K562 (cell line): ENCODE data around the gene PGRMC2. TPM values are rescaled to one million over a fixed set of nuclear protein-coding genes. Genes with fewer than 3 reads are reported as not detected.
A peak's percentile ranks its signal among the peaks of the same experiment; 100 is the strongest.

Source experiments
- ATAC-seq: fragments of 200-7000 bp; cut with Tn5 transposase; 3 replicates; pipeline ENCODE4 v1.9.1; 2020; ENCODE audit warnings: moderate library complexity
- BruUV-seq: library from RNA; stranded (reverse); fragments of 400-500 nt; replicated peaks from 2 replicates; lab custom pipeline; 2021; lab: Mats Ljungman, UMichigan
- CTCF ChIA-PET: fragments of 300-600 bp; formaldehyde crosslinking; extraction: SDS; loops from one replicate; lab custom pipeline; 2021; ENCODE audit warnings: low intra/inter-chr PET ratio; lab: Yijun Ruan, JAX
- POLR2A ChIA-PET: fragments of 300-600, 350-650 bp; sonication (Branson Sonifier 250); formaldehyde crosslinking; extraction: SDS; loops from one replicate; lab custom pipeline; 2021; ENCODE audit warnings: antibody characterized with exemption, inconsistent platforms; lab: Yijun Ruan, JAX
- DNase-seq, 4 experiments: peaks; one replicate each; pipeline versions ENCODE4 v3.0.0 to v3.0.0-alpha.2; 2011 to 2018; ENCODE audit warnings: low spot score in 3 of 4, mixed read lengths in 3 of 4; ENCODE audit errors: extremely low read depth in 1 of 4
- FAIRE-seq: peaks from 2 replicates; lab custom pipeline; 2011; peaks lifted over from hg19 to GRCh38; lab: Jason Lieb, UNC
- H2AFZ ChIP-seq: 2 replicates; pipeline ENCODE4 v1.6.0; 2011; ENCODE audit warnings: low read depth, low read length, control low read depth, inconsistent platforms
- H3K27ac ChIP-seq: fragments of 200-600 bp; 3 replicates; pipeline ENCODE4 v1.8.0; 2011; ENCODE audit warnings: low read depth, mild to moderate bottlenecking, control low read depth, inconsistent platforms, low read length, moderate library complexity, mixed read lengths; ENCODE audit errors: extremely low read depth
- H3K27me3 ChIP-seq, 2 experiments: fragments of 300-600 bp in 1 of 2; 2 replicates in 1 of 2; 3 replicates in 1 of 2; pipeline versions ENCODE4 v1.6.0 to v1.8.0; 2011; ENCODE audit warnings: inconsistent platforms in 2 of 2, low read length in 2 of 2, mild to moderate bottlenecking in 1 of 2, mixed read lengths in 1 of 2, moderate library complexity in 1 of 2; ENCODE audit not compliant: control insufficient read depth in 2 of 2, insufficient read depth in 2 of 2
- H3K36me3 ChIP-seq: fragments of 300-600 bp; 3 replicates; pipeline ENCODE4 v1.8.0; 2011; ENCODE audit warnings: mild to moderate bottlenecking, low read length, inconsistent platforms; ENCODE audit not compliant: control insufficient read depth, insufficient read depth
- H3K4me1 ChIP-seq, 2 experiments: fragments of 200-600 bp in 1 of 2; replicated peaks in 1 of 2; 2 replicates in 1 of 2; 3 replicates in 1 of 2; pipeline versions ENCODE4 v1.5.1 to v1.8.0; 2011; ENCODE audit warnings: inconsistent platforms in 2 of 2, low read length in 2 of 2, mild to moderate bottlenecking in 1 of 2, mixed read lengths in 1 of 2, moderate library complexity in 1 of 2; ENCODE audit not compliant: control insufficient read depth in 2 of 2, insufficient read depth in 2 of 2
- H3K4me2 ChIP-seq: 2 replicates; pipeline ENCODE4 v1.6.1; 2011; ENCODE audit warnings: low read length, control low read depth, inconsistent platforms, mixed read lengths; ENCODE audit not compliant: insufficient read depth
- H3K4me3 ChIP-seq: fragments of 200-600 bp; sonication (generic), shearing (Covaris generic); 2 replicates; pipeline ENCODE4 v1.5.1; 2016; ENCODE audit warnings: control low read depth, inconsistent platforms
- H3K79me2 ChIP-seq: fragments of 200-600 bp; 3 replicates; pipeline ENCODE4 v1.8.0; 2011; ENCODE audit warnings: low read length, inconsistent platforms; ENCODE audit not compliant: control insufficient read depth, insufficient read depth
- H3K9ac ChIP-seq, 2 experiments: 2 replicates each; pipeline versions ENCODE4 v1.6.0 to v1.6.1; 2011; ENCODE audit warnings: low read depth in 2 of 2, low read length in 2 of 2, control low read depth in 1 of 2, inconsistent platforms in 1 of 2, mild to moderate bottlenecking in 1 of 2, mixed read lengths in 1 of 2; ENCODE audit not compliant: insufficient read depth in 1 of 2
- H3K9me1 ChIP-seq: one replicate; pipeline ENCODE4 v1.6.0; 2011; ENCODE audit warnings: inconsistent platforms, mild to moderate bottlenecking, low read length, moderate library complexity; ENCODE audit not compliant: control insufficient read depth, insufficient read depth
- H3K9me3 ChIP-seq: replicated peaks from 2 replicates; pipeline ENCODE4 v1.5.1; 2011; ENCODE audit warnings: low read depth, low read length, inconsistent platforms; ENCODE audit not compliant: control insufficient read depth, insufficient read depth
- H4K20me1 ChIP-seq: replicated peaks from 2 replicates; pipeline ENCODE4 v1.6.1; 2011; ENCODE audit warnings: low read length, inconsistent platforms, mixed read lengths; ENCODE audit not compliant: control insufficient read depth, insufficient read depth
- CBFA2T3 ChIP-seq: fragments of 450-650 bp; IDR thresholded peaks from 2 replicates; pipeline ENCODE4 v1.6.1; 2017
- DNMT1 ChIP-seq: fragments of 450-650 bp; IDR thresholded peaks from 2 replicates; pipeline ENCODE4 v1.6.1; 2016; ENCODE audit warnings: antibody characterized with exemption, mild to moderate bottlenecking
- ETV6 ChIP-seq, 3 experiments: fragments of 150-350 bp in 1 of 3; sonication (generic) in 1 of 3; formaldehyde crosslinking in 1 of 3; IDR thresholded peaks; 2 replicates each; pipeline versions ENCODE4 v1.6.1 to v1.8.0; 2014 to 2022; ENCODE audit warnings: borderline replicate concordance in 2 of 3, low read depth in 2 of 3, antibody characterized with exemption in 1 of 3, low read length in 1 of 3, mild to moderate bottlenecking in 1 of 3, missing genetic modification reagents in 1 of 3
- FOS ChIP-seq: IDR thresholded peaks from 3 replicates; pipeline ENCODE4 v1.6.1; 2011; ENCODE audit not compliant: insufficient read length; ENCODE audit errors: extremely low read depth
- GTF2A2 ChIP-seq: IDR thresholded peaks from 2 replicates; pipeline ENCODE4 v1.6.1; 2016; ENCODE audit warnings: mild to moderate bottlenecking, missing genetic modification characterization, missing compliant biosample characterization
- HMGN3 ChIP-seq: IDR thresholded peaks from 2 replicates; pipeline ENCODE4 v1.6.1; 2011; ENCODE audit warnings: borderline replicate concordance, low read depth, mild to moderate bottlenecking, mixed read lengths, low read length; ENCODE audit not compliant: insufficient read length; ENCODE audit errors: extremely low read depth
- KLF10 ChIP-seq: fragments of 250-450 bp; sonication (Bioruptor Pico); IDR thresholded peaks from 2 replicates; pipeline ENCODE4 v1.6.1; 2021; ENCODE audit warnings: matching md5 sums
- MEF2D ChIP-seq: conservative IDR thresholded peaks from 2 replicates; pipeline ENCODE4 v1.6.1; 2016; ENCODE audit warnings: low read depth, missing genetic modification characterization, missing compliant biosample characterization
- NBN ChIP-seq: fragments of 450-650 bp; IDR thresholded peaks from 2 replicates; pipeline ENCODE4 v1.6.1; 2016; ENCODE audit warnings: low read depth, mild to moderate bottlenecking
- TBL1XR1 ChIP-seq, 2 experiments: IDR thresholded peaks; 2 replicates each; pipeline ENCODE4 v1.6.1; 2012; ENCODE audit warnings: improper control_type of control experiment in 2 of 2, low read length in 2 of 2, mild to moderate bottlenecking in 1 of 2
- USF1 ChIP-seq: sonication (generic); formaldehyde crosslinking; IDR thresholded peaks from 2 replicates; pipeline ENCODE4 v1.9.0; 2022; ENCODE audit warnings: mild to moderate bottlenecking, missing genetic modification reagents
- WGBS: fragments of 100-300 bp; shearing (Covaris generic); methylation state at CpG from one replicate; pipeline ENCODE4 v1.1.6; 2016; ENCODE audit warnings: low coverage, mixed read lengths; ENCODE audit not compliant: insufficient coverage; ENCODE audit errors: missing lambda C conversion rate; 5-methylcytosine and 5-hydroxymethylcytosine counted together
- in situ Hi-C: fragments of 300-500 bp; cut with MboI; formaldehyde crosslinking; loops from 4 replicates; pipeline ENCODE4 v1.15.0; 2018; ENCODE audit warnings: inconsistent platforms, mixed read lengths
- intact Hi-C: fragments of 100-400 bp; cut with micrococcal nuclease; formaldehyde crosslinking; loops from 2 replicates; pipeline ENCODE4 v1.14.2; 2022
- polyA plus RNA-seq, 8 experiments: library from polyadenylated mRNA; depleted of rRNA in 4 of 8; stranded (reverse) in 5 of 8; unstranded in 3 of 8; fragments of >200 nt; fragmentation: Nextera tagmentation in 2 of 8; fragmentation: Illumina TruSeq in 1 of 8; extraction: Ambion mirVana in 2 of 8; extraction: Trizol in 1 of 8; gene quantifications; 2 replicates each; pipeline versions ENCODE4 v1.2.1 to v1.2.3, GENCODE V29; 2011 to 2014; ENCODE audit warnings: inconsistent platforms in 1 of 8, missing spikeins in 1 of 8
- total RNA-seq, 7 experiments: library from RNA; depleted of rRNA in 6 of 7; stranded (reverse); fragments of >200 nt in 6 of 7; fragmentation: Illumina TruSeq in 2 of 7; extraction: Trizol in 2 of 7; gene quantifications; 2 replicates each; pipeline versions ENCODE4 v1.2.1 to v1.2.3, GENCODE V29; 2011 to 2021; ENCODE audit warnings: low replicate concordance in 1 of 7
- TF ChIP-seq, protein P1 (sequence below): fragments of 450-650 bp; formaldehyde crosslinking; IDR thresholded peaks from 2 replicates; pipeline ENCODE4 v1.4.0; 2022; ENCODE audit warnings: missing genetic modification characterization
- TF ChIP-seq, protein P2 (sequence below): fragments of 450-650 bp; formaldehyde crosslinking; IDR thresholded peaks from 2 replicates; pipeline ENCODE4 v1.4.0; 2020; ENCODE audit warnings: mild to moderate bottlenecking, moderate library complexity

PGRMC2 gene
- total and polyA plus RNA-seq, 9 of the 15 experiments (the other 6 are each of a cell fraction or from before 2014, with no cell fraction given), result 12.4 to 81.3 (median 22.7) TPM

- no peak for ATAC-seq
- Histone ChIP-seq H3K4me1 (peaks cover 21 to 41% of the 10 kb centered on the region in 2 experiments), H3K4me2 (no peak overlapping the region), H2AFZ (peak overlapping the region; percentile 47; the same call in 1 of the 2 replicates), H3K4me3 (no peak overlapping the region), H3K9me3 (no peaks in the 10 kb centered on the region), H3K27me3 (no peaks in the 10 kb centered on the region), H3K9ac (no peak overlapping the region), H3K9me1 (no peaks in the 10 kb centered on the region), H3K27ac (no peak overlapping the region), H4K20me1 (no peaks in the 10 kb centered on the region), H3K36me3 (no peaks in the 10 kb centered on the region), H3K79me2 (no peaks in the 10 kb centered on the region)
- in situ Hi-C loops (no loop called here), intact Hi-C loops (no loop called here)
- WGBS, result 54% methylated on average over 2 of the region's 2 CpGs
- ChIA-PET POLR2A (no interaction called here), CTCF (no interaction called here)
- TF ChIP-seq, protein P1, sequence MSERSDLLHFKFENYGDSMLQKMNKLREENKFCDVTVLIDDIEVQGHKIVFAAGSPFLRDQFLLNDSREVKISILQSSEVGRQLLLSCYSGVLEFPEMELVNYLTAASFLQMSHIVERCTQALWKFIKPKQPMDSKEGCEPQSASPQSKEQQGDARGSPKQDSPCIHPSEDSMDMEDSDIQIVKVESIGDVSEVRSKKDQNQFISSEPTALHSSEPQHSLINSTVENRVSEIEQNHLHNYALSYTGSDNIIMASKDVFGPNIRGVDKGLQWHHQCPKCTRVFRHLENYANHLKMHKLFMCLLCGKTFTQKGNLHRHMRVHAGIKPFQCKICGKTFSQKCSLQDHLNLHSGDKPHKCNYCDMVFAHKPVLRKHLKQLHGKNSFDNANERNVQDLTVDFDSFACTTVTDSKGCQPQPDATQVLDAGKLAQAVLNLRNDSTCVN (CRISPR knock-in tag), result 0 out of 2 replicates have a peak, but pooled peaks have one; percentile 29
- TF ChIP-seq CBFA2T3, result no peak
- DNase-seq, result no peak
- FAIRE-seq, result no peak
- no TSS peak for BruUV-seq
Measured at GRCh38 chr4:128301979-128302378, 14.4 kb upstream of the PGRMC2 start.

- Histone ChIP-seq H4K20me1 (no peaks in the 10 kb centered on the region), H3K27me3 (no peaks in the 10 kb centered on the region), H3K4me1 (peaks cover 8 to 24% of the 10 kb centered on the region in 2 experiments), H3K36me3 (no peaks in the 10 kb centered on the region; the same call in 2 of the 3 replicates), H3K27ac (no peak overlapping the region), H3K79me2 (no peaks in the 10 kb centered on the region), H3K9me1 (no peaks in the 10 kb centered on the region), H3K4me3 (no peak overlapping the region), H3K9ac (no peak overlapping the region), H3K9me3 (no peaks in the 10 kb centered on the region), H2AFZ (peak overlapping the region; percentile 25; the same call in 1 of the 2 replicates), H3K4me2 (no peak overlapping the region)
- in situ Hi-C loops (no loop called here), intact Hi-C loops (no loop called here)
- DNase-seq, result no peak
- ChIA-PET POLR2A (no interaction called here), CTCF (no interaction called here)
- BruUV-seq, result no TSS peak
- no peak for ATAC-seq
- no peak for FAIRE-seq
- 0% methylated on average over 1 of the region's 1 CpG for WGBS
- TF ChIP-seq HMGN3, result no peak
- no peak for TF ChIP-seq USF1 (CRISPR knock-in tag)
- TF ChIP-seq KLF10 (CRISPR knock-in tag), result no peak
- no peak for TF ChIP-seq GTF2A2 (tag)
- TF ChIP-seq ETV6 (IDR thresholded peaks at IDR 0.05; ENCODE audit: borderline replicate concordance in 1 of 2, low read depth in 2 of 2, low read length in 1 of 2), result no peak
- TF ChIP-seq ETV6 (CRISPR knock-in tag; IDR thresholded peaks at IDR 0.05; ENCODE audit: borderline replicate concordance), result no peak
- no peak for TF ChIP-seq MEF2D (tag)
- TF ChIP-seq TBL1XR1 (IDR thresholded peaks at IDR 0.05; ENCODE audit: low read length in 2 of 2), result no peak
- no peak for TF ChIP-seq NBN
- TF ChIP-seq DNMT1, result no peak
- TF ChIP-seq FOS, result no peak
- TF ChIP-seq, protein P2, sequence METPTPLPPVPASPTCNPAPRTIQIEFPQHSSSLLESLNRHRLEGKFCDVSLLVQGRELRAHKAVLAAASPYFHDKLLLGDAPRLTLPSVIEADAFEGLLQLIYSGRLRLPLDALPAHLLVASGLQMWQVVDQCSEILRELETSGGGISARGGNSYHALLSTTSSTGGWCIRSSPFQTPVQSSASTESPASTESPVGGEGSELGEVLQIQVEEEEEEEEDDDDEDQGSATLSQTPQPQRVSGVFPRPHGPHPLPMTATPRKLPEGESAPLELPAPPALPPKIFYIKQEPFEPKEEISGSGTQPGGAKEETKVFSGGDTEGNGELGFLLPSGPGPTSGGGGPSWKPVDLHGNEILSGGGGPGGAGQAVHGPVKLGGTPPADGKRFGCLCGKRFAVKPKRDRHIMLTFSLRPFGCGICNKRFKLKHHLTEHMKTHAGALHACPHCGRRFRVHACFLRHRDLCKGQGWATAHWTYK (CRISPR knock-in tag), result no peak
Measured at GRCh38 chr4:128299848-128300247, 12.2 kb upstream of the PGRMC2 start.
